IMR-90 (cell line): ENCODE measurements around the gene OR13C5. TPM values are rescaled to one million over a fixed set of nuclear protein-coding genes. Genes with fewer than 3 reads are reported as not detected.

Experiments
- ATAC-seq: fragments of 200-7000 bp; cut with Tn5 transposase; 2 replicates; pipeline ENCODE4 v1.9.1; 2020; ENCODE audit warnings: low read depth, mild to moderate bottlenecking, moderate library complexity
- BruUV-seq: library from RNA; stranded (reverse); fragments of 400-500 nt; replicated peaks from 2 replicates; lab custom pipeline; 2021; lab: Mats Ljungman, UMichigan
- CTCF ChIA-PET: fragments of 300-600 bp; formaldehyde crosslinking; extraction: SDS; loops from one replicate; lab custom pipeline; 2021; ENCODE audit warnings: antibody characterized with exemption; lab: Yijun Ruan, JAX
- POLR2A ChIA-PET: fragments of 300-600 bp; sonication (Branson Sonifier 250); formaldehyde crosslinking; loops from one replicate; lab custom pipeline; 2022; ENCODE audit warnings: antibody characterized with exemption; ENCODE audit not compliant: unreplicated experiment; lab: Charles Lee
- DNase-seq: peaks from one replicate; pipeline ENCODE4 v3.0.0; 2013
- H2AFZ ChIP-seq: replicated peaks from 2 replicates; pipeline ENCODE3; 2013; ENCODE audit warnings: low read length, mild to moderate bottlenecking; ENCODE audit not compliant: poor library complexity
- H2AK5ac ChIP-seq: 2 replicates; pipeline ENCODE4 v1.6.1; 2013; ENCODE audit warnings: low read depth, low read length, inconsistent platforms
- H2AK9ac ChIP-seq: replicated peaks from 2 replicates; pipeline ENCODE3; 2013; ENCODE audit warnings: mild to moderate bottlenecking, low read depth, low read length, moderate library complexity; ENCODE audit not compliant: poor library complexity
- H2BK120ac ChIP-seq: 2 replicates; pipeline ENCODE4 v1.6.1; 2013; ENCODE audit warnings: low read depth, low read length, inconsistent platforms
- H2BK15ac ChIP-seq: 3 replicates; pipeline ENCODE4 v1.6.1; 2013; ENCODE audit warnings: low read depth, low read length, inconsistent platforms
- H2BK20ac ChIP-seq: 2 replicates; pipeline ENCODE4 v1.6.1; 2013; ENCODE audit warnings: low read depth, mild to moderate bottlenecking, inconsistent platforms, low read length, moderate library complexity
- H2BK5ac ChIP-seq: 2 replicates; pipeline ENCODE4 v1.6.1; 2013; ENCODE audit warnings: mild to moderate bottlenecking, low read depth, low read length, inconsistent platforms; ENCODE audit not compliant: poor library complexity, severe bottlenecking
- H3K14ac ChIP-seq: replicated peaks from 2 replicates; pipeline ENCODE4 v1.6.1; 2013; ENCODE audit warnings: low read depth, low read length, inconsistent platforms
- H3K18ac ChIP-seq: 2 replicates; pipeline ENCODE4 v1.6.1; 2013; ENCODE audit warnings: low read depth, low read length, control low read depth
- H3K23ac ChIP-seq: 2 replicates; pipeline ENCODE4 v1.6.1; 2013; ENCODE audit warnings: low read depth, low read length, inconsistent platforms
- H3K27ac ChIP-seq: 2 replicates; pipeline ENCODE4 v1.5.1; 2013; ENCODE audit warnings: mild to moderate bottlenecking, control low read depth, low read length; ENCODE audit not compliant: insufficient read depth
- H3K27me3 ChIP-seq: 2 replicates; pipeline ENCODE4 v1.6.1; 2013; ENCODE audit warnings: low read length; ENCODE audit not compliant: control insufficient read depth, insufficient read depth
- H3K36me3 ChIP-seq: 2 replicates; pipeline ENCODE4 v1.6.1; 2013; ENCODE audit warnings: low read length, mixed read lengths; ENCODE audit not compliant: control insufficient read depth, insufficient read depth
- H3K4ac ChIP-seq: 2 replicates; pipeline ENCODE4 v1.6.1; 2013; ENCODE audit warnings: low read depth, low read length, inconsistent platforms
- H3K4me1 ChIP-seq: 2 replicates; pipeline ENCODE4 v1.6.1; 2013; ENCODE audit warnings: low read length, mixed read lengths; ENCODE audit not compliant: control insufficient read depth, insufficient read depth
- H3K4me2 ChIP-seq: 2 replicates; pipeline ENCODE4 v1.6.1; 2013; ENCODE audit warnings: low read depth, mild to moderate bottlenecking, control low read depth, low read length, moderate library complexity
- H3K4me3 ChIP-seq: 2 replicates; pipeline ENCODE4 v1.5.1; 2013; ENCODE audit warnings: low read depth, mild to moderate bottlenecking, control low read depth, low read length, moderate library complexity; ENCODE audit not compliant: insufficient read depth
- H3K56ac ChIP-seq: 2 replicates; pipeline ENCODE4 v1.6.1; 2013; ENCODE audit warnings: low read length, inconsistent platforms; ENCODE audit not compliant: insufficient read depth; ENCODE audit errors: extremely low read depth
- H3K79me1 ChIP-seq, 2 experiments: 2 replicates each; pipeline ENCODE4 v1.6.1; 2013; ENCODE audit warnings: low read length in 2 of 2, inconsistent platforms in 1 of 2, low read depth in 1 of 2
- H3K9ac ChIP-seq: 2 replicates; pipeline ENCODE4 v1.6.1; 2013; ENCODE audit warnings: low read depth, low read length, control low read depth
- H3K9me1 ChIP-seq: 2 replicates; pipeline ENCODE4 v1.6.1; 2013; ENCODE audit warnings: low read length, inconsistent platforms; ENCODE audit not compliant: insufficient read depth
- H3K9me3 ChIP-seq: 2 replicates; pipeline ENCODE4 v1.6.1; 2013; ENCODE audit warnings: low read length; ENCODE audit not compliant: control insufficient read depth, insufficient read depth
- H4K20me1 ChIP-seq: 2 replicates; pipeline ENCODE4 v1.6.1; 2013; ENCODE audit warnings: low read length, inconsistent platforms; ENCODE audit not compliant: insufficient read depth
- H4K5ac ChIP-seq: 2 replicates; pipeline ENCODE4 v1.6.1; 2013; ENCODE audit warnings: mild to moderate bottlenecking, low read depth, low read length, control low read depth
- H4K8ac ChIP-seq, 2 experiments: 2 replicates each; pipeline ENCODE4 v1.6.1; 2013; ENCODE audit warnings: low read depth in 2 of 2, low read length in 2 of 2, control low read depth in 1 of 2, inconsistent platforms in 1 of 2
- H4K91ac ChIP-seq: 2 replicates; pipeline ENCODE4 v1.6.1; 2013; ENCODE audit warnings: low read depth, low read length, inconsistent platforms; ENCODE audit not compliant: insufficient read depth
- BHLHE40 ChIP-seq: fragments of 150-350 bp; IDR thresholded peaks from 2 replicates; pipeline ENCODE4 v1.6.1; 2016; ENCODE audit warnings: mild to moderate bottlenecking, low read depth, low read length
- CEBPB ChIP-seq: IDR thresholded peaks from 2 replicates; pipeline ENCODE4 v1.6.1; 2012; ENCODE audit warnings: low read depth, low read length, improper control_type of control experiment
- CHD1 ChIP-seq: IDR thresholded peaks from 2 replicates; pipeline ENCODE4 v1.6.1; 2012; ENCODE audit warnings: low read depth, low read length, improper control_type of control experiment
- FOS ChIP-seq: fragments of 150-350 bp; IDR thresholded peaks from 2 replicates; pipeline ENCODE4 v1.6.1; 2016; ENCODE audit warnings: low read depth, low read length
- MXI1 ChIP-seq: IDR thresholded peaks from 2 replicates; pipeline ENCODE4 v1.6.1; 2012; ENCODE audit warnings: low read depth, mild to moderate bottlenecking, low read length, moderate library complexity, borderline replicate concordance
- NFE2L2 ChIP-seq: fragments of 150-350 bp; IDR thresholded peaks from 2 replicates; pipeline ENCODE4 v1.6.1; 2016; ENCODE audit warnings: low read depth, mild to moderate bottlenecking, low read length
- RCOR1 ChIP-seq: IDR thresholded peaks from 2 replicates; pipeline ENCODE4 v1.6.1; 2012; ENCODE audit warnings: mild to moderate bottlenecking, low read length, improper control_type of control experiment; ENCODE audit not compliant: insufficient replicate concordance
- RFX5 ChIP-seq: IDR thresholded peaks from 2 replicates; pipeline ENCODE4 v1.8.0; 2012; ENCODE audit warnings: low read depth, mild to moderate bottlenecking, low read length, moderate library complexity
- SMC3 ChIP-seq: fragments of 150-350 bp; IDR thresholded peaks from 2 replicates; pipeline ENCODE4 v1.6.1; 2016; ENCODE audit warnings: low read depth, mild to moderate bottlenecking, antibody characterized with exemption, low read length, moderate library complexity
- WGBS, 2 experiments: methylation state at CpG; one replicate each; pipeline versions ENCODE4 v1.1.5 to v1.1.7; 2013; ENCODE audit warnings: missing lambda C conversion rate in 2 of 2; ENCODE audit not compliant: insufficient read length in 1 of 2; ENCODE audit errors: extremely low coverage in 2 of 2; 5-methylcytosine and 5-hydroxymethylcytosine counted together
- dilution Hi-C: fragments of 300-500 bp; cut with HindIII; formaldehyde crosslinking; loops from one replicate; pipeline ENCODE4 v1.14.3; 2018; ENCODE audit warnings: low sequenced_read_pairs; ENCODE audit not compliant: unreplicated experiment
- in situ Hi-C: fragments of 300-500 bp; cut with MboI; formaldehyde crosslinking; loops from 3 replicates; pipeline ENCODE4 v1.14.3; 2019; ENCODE audit warnings: low sequenced_read_pairs, inconsistent platforms, mixed read lengths
- intact Hi-C: fragments of 100-400 bp; cut with micrococcal nuclease; formaldehyde crosslinking; loops from 2 replicates; pipeline ENCODE4 v1.10.0; 2022
- polyA plus RNA-seq, 3 experiments: library from polyadenylated mRNA; depleted of rRNA; stranded (reverse); fragments of >200 nt; gene quantifications; 2 replicates each; pipeline ENCODE4 v1.2.3, GENCODE V29; 2012; ENCODE audit warnings: low replicate concordance in 1 of 3
- total RNA-seq: library from RNA; depleted of rRNA; stranded (reverse); fragments of >200 nt; gene quantifications from 2 replicates; pipeline ENCODE4 v1.2.3, GENCODE V29; 2012
- TF ChIP-seq, protein P1 (sequence below): conservative IDR thresholded peaks from 2 replicates; pipeline ENCODE4 v1.5.1; 2012; ENCODE audit warnings: mild to moderate bottlenecking, low read depth, low read length, improper control_type of control experiment
- TF ChIP-seq, protein P2 (sequence below): fragments of 150-350 bp; IDR thresholded peaks from 2 replicates; pipeline ENCODE4 v1.6.1; 2016; ENCODE audit warnings: low read depth, mild to moderate bottlenecking, low read length, moderate library complexity, borderline replicate concordance
- TF ChIP-seq, protein P3 (sequence below): fragments of 150-350 bp; IDR thresholded peaks from 2 replicates; pipeline ENCODE4 v1.6.1; 2017; ENCODE audit warnings: mild to moderate bottlenecking, antibody characterized with exemption, low read length, low read depth

Gene OR13C5
- total and polyA plus RNA-seq, 2 of the 4 experiments (the other 2 are of a cell fraction), result not detected

DNA sequence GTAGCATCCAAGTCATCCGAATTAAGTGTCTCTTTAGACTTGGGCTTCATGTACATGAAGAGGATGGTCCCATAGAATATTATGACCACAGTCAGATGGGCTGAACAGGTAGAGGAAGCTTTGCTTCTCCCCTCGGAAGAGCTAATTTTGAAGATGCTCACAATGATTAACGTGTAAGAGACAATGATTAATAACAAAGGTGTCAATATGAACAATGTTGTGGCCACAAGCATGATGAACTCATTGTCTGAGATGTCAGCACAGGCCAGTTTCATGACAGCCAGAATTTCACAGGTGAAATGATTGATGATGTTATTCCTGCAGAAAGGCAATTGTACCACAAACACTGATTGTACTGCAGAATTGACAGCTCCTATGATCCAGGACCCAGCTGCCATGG is 5.6 kb upstream of the OR13C5 start:
- H3K27me3 ChIP-seq, result no peaks in the 10 kb centered on the region
- H3K14ac ChIP-seq, result no peak overlapping the region
- H3K9ac ChIP-seq, result no peak overlapping the region
- no peak overlapping the region for H2AK9ac ChIP-seq
- H3K4me1 ChIP-seq, result no peaks in the 10 kb centered on the region
- POLR2A ChIA-PET, result no interaction called here
- H3K4me3 ChIP-seq, result no peak overlapping the region
- no peak for DNase-seq
- H4K8ac ChIP-seq, result no peak overlapping the region
- in situ Hi-C loops (no loop called here), intact Hi-C loops (no loop called here), dilution Hi-C loops (no loop called here)
- no peak overlapping the region for H2AK5ac ChIP-seq
- no peak overlapping the region for H2BK20ac ChIP-seq
- no peak overlapping the region for H4K5ac ChIP-seq
- no peak overlapping the region for H2BK5ac ChIP-seq
- no peak overlapping the region for H2BK15ac ChIP-seq
- ATAC-seq, result no peak
- no peaks in the 10 kb centered on the region for H3K79me1 ChIP-seq
- 0 out of 2 replicates have a peak, but pooled peaks cover 2% of the 10 kb centered on the region for H3K9me3 ChIP-seq
- H4K91ac ChIP-seq, result no peak overlapping the region
- H3K56ac ChIP-seq, result no peak overlapping the region
- TF ChIP-seq, protein P1, sequence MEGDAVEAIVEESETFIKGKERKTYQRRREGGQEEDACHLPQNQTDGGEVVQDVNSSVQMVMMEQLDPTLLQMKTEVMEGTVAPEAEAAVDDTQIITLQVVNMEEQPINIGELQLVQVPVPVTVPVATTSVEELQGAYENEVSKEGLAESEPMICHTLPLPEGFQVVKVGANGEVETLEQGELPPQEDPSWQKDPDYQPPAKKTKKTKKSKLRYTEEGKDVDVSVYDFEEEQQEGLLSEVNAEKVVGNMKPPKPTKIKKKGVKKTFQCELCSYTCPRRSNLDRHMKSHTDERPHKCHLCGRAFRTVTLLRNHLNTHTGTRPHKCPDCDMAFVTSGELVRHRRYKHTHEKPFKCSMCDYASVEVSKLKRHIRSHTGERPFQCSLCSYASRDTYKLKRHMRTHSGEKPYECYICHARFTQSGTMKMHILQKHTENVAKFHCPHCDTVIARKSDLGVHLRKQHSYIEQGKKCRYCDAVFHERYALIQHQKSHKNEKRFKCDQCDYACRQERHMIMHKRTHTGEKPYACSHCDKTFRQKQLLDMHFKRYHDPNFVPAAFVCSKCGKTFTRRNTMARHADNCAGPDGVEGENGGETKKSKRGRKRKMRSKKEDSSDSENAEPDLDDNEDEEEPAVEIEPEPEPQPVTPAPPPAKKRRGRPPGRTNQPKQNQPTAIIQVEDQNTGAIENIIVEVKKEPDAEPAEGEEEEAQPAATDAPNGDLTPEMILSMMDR, result no peak
- TF ChIP-seq FOS, result no peak
- TF ChIP-seq, protein P2, sequence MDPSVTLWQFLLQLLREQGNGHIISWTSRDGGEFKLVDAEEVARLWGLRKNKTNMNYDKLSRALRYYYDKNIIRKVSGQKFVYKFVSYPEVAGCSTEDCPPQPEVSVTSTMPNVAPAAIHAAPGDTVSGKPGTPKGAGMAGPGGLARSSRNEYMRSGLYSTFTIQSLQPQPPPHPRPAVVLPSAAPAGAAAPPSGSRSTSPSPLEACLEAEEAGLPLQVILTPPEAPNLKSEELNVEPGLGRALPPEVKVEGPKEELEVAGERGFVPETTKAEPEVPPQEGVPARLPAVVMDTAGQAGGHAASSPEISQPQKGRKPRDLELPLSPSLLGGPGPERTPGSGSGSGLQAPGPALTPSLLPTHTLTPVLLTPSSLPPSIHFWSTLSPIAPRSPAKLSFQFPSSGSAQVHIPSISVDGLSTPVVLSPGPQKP, result no peak
- TF ChIP-seq, protein P3, sequence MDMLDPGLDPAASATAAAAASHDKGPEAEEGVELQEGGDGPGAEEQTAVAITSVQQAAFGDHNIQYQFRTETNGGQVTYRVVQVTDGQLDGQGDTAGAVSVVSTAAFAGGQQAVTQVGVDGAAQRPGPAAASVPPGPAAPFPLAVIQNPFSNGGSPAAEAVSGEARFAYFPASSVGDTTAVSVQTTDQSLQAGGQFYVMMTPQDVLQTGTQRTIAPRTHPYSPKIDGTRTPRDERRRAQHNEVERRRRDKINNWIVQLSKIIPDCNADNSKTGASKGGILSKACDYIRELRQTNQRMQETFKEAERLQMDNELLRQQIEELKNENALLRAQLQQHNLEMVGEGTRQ, result no peak
- no peak for TF ChIP-seq CHD1
- TF ChIP-seq RFX5, result no peak
- no peak for TF ChIP-seq RCOR1
- TF ChIP-seq BHLHE40, result no peak
- no peak for TF ChIP-seq NFE2L2
- no peak for TF ChIP-seq MXI1
- TF ChIP-seq SMC3, result no peak
- no peak for TF ChIP-seq CEBPB
- no peak overlapping the region for H3K18ac ChIP-seq
- H3K23ac ChIP-seq, result no peak overlapping the region
- no peak overlapping the region for H3K27ac ChIP-seq
- no TSS peak for BruUV-seq
- H3K4ac ChIP-seq, result no peak overlapping the region
- no peak overlapping the region for H3K4me2 ChIP-seq
- CTCF ChIA-PET, result no interaction called here
- H3K9me1 ChIP-seq, result no peaks in the 10 kb centered on the region
- WGBS, 2 experiments, result no CpG with 5 or more reads among the region's 3 CpGs
- no peaks in the 10 kb centered on the region for H4K20me1 ChIP-seq
- H2BK120ac ChIP-seq, result no peak overlapping the region
- H2AFZ ChIP-seq, result no peak overlapping the region
- H3K36me3 ChIP-seq, result no peaks in the 10 kb centered on the region
